Measurements from ENCODE around the gene TTC27. TPM values are rescaled to one million over a fixed set of nuclear protein-coding genes. Genes with fewer than 3 reads are reported as not detected.

The TTC27 gene
- total RNA-seq, 1 experiment from 2014 or later: 25.1 TPM

GRCh38 chr2:32719430-32719829 lies 91.6 kb downstream of the TTC27 start (continued):
- TF ChIP-seq ZNF281 (CRISPR knock-in tag; IDR thresholded peaks at IDR 0.05): no peak
- TF ChIP-seq RORB (CRISPR knock-in tag; IDR thresholded peaks at IDR 0.05): no peak
- TF ChIP-seq TCF7 (CRISPR knock-in tag; IDR thresholded peaks at IDR 0.05; ENCODE audit: low read depth): no peak
- TF ChIP-seq IRF1 (CRISPR knock-in tag; IDR thresholded peaks at IDR 0.05): no peak
- no peak for TF ChIP-seq PRRX2 (CRISPR knock-in tag; IDR thresholded peaks at IDR 0.05)
- no peak for TF ChIP-seq ZNF317 (CRISPR knock-in tag; IDR thresholded peaks at IDR 0.05; ENCODE audit: borderline replicate concordance, low read depth)
- TF ChIP-seq GRHL2 (CRISPR knock-in tag; IDR thresholded peaks at IDR 0.05; ENCODE audit: insufficient replicate concordance, severe bottlenecking): no peak
- TF ChIP-seq ESRRA (CRISPR knock-in tag; IDR thresholded peaks at IDR 0.05; ENCODE audit: borderline replicate concordance): no peak
- no peak for TF ChIP-seq CREB1 (CRISPR knock-in tag; IDR thresholded peaks at IDR 0.05)

GRCh38 chr2:32719933-32720716 lies 92.3 kb downstream of the TTC27 start:
- ChIA-PET CTCF (interaction anchor here (1.0 kb wide), 1 partner anchor 92 kb away, joined by 3 read pairs; the partner anchor contains the start of gene TTC27), POLR2A (no interaction called here)
- Mint-ChIP-seq H3K27ac (no peak overlapping the region), H3K9me3 (peaks cover 8% of the 10 kb centered on the region), H3K36me3 (peaks cover 8% of the 10 kb centered on the region), H3K4me1 (no peaks in the 10 kb centered on the region), H3K4me3 (no peak overlapping the region), H3K27me3 (ENCODE audit: low read depth) (no peaks in the 10 kb centered on the region)
- ATAC-seq (no peak), DNase-seq (ENCODE audit: low spot score) (no peak)
- TF ChIP-seq MYBL2 (CRISPR knock-in tag; IDR thresholded peaks at IDR 0.05): no peak
- TF ChIP-seq CBFB (CRISPR knock-in tag; IDR thresholded peaks at IDR 0.05; ENCODE audit: low read depth): no peak
- TF ChIP-seq USF2 (CRISPR knock-in tag; IDR thresholded peaks at IDR 0.05): no peak
- no peak for TF ChIP-seq E2F1 (CRISPR knock-in tag; IDR thresholded peaks at IDR 0.05)
- TF ChIP-seq USF1 (CRISPR knock-in tag; IDR thresholded peaks at IDR 0.05): no peak
- TF ChIP-seq JUN (CRISPR knock-in tag; IDR thresholded peaks at IDR 0.05): no peak
- TF ChIP-seq ESRRA (CRISPR knock-in tag; IDR thresholded peaks at IDR 0.05; ENCODE audit: borderline replicate concordance): no peak
- no peak for TF ChIP-seq ETV6 (CRISPR knock-in tag; IDR thresholded peaks at IDR 0.05)
- no peak for TF ChIP-seq NFYB (CRISPR knock-in tag; conservative IDR thresholded peaks at IDR 0.05; ENCODE audit: low read depth)
- no peak for TF ChIP-seq ZNF232 (CRISPR knock-in tag; IDR thresholded peaks at IDR 0.05)
- no peak for TF ChIP-seq SMAD3 (CRISPR knock-in tag; IDR thresholded peaks at IDR 0.05; ENCODE audit: borderline replicate concordance)
- TF ChIP-seq ZNF423 (CRISPR knock-in tag; IDR thresholded peaks at IDR 0.05): no peak
- no peak for TF ChIP-seq GRHL2 (CRISPR knock-in tag; IDR thresholded peaks at IDR 0.05; ENCODE audit: insufficient replicate concordance, severe bottlenecking)
- no peak for TF ChIP-seq ZSCAN18 (CRISPR knock-in tag; IDR thresholded peaks at IDR 0.05)
- TF ChIP-seq SMAD4 (CRISPR knock-in tag; IDR thresholded peaks at IDR 0.05): no peak
- no peak for TF ChIP-seq HMGA2 (CRISPR knock-in tag; IDR thresholded peaks at IDR 0.05)
- TF ChIP-seq ZNF281 (CRISPR knock-in tag; IDR thresholded peaks at IDR 0.05): no peak
- no peak for TF ChIP-seq NR1H2 (CRISPR knock-in tag; IDR thresholded peaks at IDR 0.05)
- no peak for TF ChIP-seq JAZF1 (CRISPR knock-in tag; IDR thresholded peaks at IDR 0.05)
- no peak for TF ChIP-seq NR3C1 (CRISPR knock-in tag; conservative IDR thresholded peaks at IDR 0.05; ENCODE audit: low read depth)

Measured in WTC11 (cell line).